Measurements from ENCODE around the gene WDR93. TPM values are rescaled to one million over a fixed set of nuclear protein-coding genes. Genes with fewer than 3 reads are reported as not detected.

The WDR93 gene
- total RNA-seq, 4 donors from 2014 or later = 0.21 to 0.39 TPM; not detected in 2

DNA sequence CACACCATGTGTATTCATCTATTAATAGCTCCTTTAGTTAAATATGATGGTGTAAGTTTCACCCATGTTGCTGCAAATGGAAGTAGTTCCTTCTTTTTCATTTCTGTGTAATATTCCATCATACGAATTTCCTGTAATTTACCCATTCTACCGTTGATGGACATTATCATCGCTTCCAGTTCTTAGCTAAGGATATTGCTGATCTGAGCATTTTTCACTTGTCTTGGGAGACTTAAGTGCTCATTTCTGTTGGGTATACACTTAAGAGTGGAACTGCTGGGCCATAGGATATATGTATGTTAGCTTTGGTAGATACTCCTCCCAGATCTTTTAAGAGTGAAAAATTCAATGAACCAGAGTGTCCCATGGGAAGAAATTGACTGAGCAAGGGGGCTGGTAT, 22.4 kb upstream of the WDR93 start:
- Histone ChIP-seq H3K4me3 (no peak overlapping the region), H3K4me1 (peaks cover 0 to 35% (median 12%) of the 10 kb centered on the region in 4 donors), H3K36me3 (no peaks in the 10 kb centered on the region), H3K9me3 (no peaks in the 10 kb centered on the region), H3K27ac (no peak overlapping the region), H3K27me3 (no peaks in the 10 kb centered on the region)
- no peak for TF ChIP-seq EP300 (IDR thresholded peaks at IDR 0.05)
- TF ChIP-seq, protein P1, sequence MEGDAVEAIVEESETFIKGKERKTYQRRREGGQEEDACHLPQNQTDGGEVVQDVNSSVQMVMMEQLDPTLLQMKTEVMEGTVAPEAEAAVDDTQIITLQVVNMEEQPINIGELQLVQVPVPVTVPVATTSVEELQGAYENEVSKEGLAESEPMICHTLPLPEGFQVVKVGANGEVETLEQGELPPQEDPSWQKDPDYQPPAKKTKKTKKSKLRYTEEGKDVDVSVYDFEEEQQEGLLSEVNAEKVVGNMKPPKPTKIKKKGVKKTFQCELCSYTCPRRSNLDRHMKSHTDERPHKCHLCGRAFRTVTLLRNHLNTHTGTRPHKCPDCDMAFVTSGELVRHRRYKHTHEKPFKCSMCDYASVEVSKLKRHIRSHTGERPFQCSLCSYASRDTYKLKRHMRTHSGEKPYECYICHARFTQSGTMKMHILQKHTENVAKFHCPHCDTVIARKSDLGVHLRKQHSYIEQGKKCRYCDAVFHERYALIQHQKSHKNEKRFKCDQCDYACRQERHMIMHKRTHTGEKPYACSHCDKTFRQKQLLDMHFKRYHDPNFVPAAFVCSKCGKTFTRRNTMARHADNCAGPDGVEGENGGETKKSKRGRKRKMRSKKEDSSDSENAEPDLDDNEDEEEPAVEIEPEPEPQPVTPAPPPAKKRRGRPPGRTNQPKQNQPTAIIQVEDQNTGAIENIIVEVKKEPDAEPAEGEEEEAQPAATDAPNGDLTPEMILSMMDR (IDR thresholded peaks at IDR 0.05) = no peak
- no peak for TF ChIP-seq POLR2A (IDR thresholded peaks at IDR 0.05)
- 91 to 96% methylated on average over 3 of the region's 3 CpGs for WGBS, 2 donors
- no peak for DNase-seq (ENCODE audit: low spot score in 2 of 2)

DNA sequence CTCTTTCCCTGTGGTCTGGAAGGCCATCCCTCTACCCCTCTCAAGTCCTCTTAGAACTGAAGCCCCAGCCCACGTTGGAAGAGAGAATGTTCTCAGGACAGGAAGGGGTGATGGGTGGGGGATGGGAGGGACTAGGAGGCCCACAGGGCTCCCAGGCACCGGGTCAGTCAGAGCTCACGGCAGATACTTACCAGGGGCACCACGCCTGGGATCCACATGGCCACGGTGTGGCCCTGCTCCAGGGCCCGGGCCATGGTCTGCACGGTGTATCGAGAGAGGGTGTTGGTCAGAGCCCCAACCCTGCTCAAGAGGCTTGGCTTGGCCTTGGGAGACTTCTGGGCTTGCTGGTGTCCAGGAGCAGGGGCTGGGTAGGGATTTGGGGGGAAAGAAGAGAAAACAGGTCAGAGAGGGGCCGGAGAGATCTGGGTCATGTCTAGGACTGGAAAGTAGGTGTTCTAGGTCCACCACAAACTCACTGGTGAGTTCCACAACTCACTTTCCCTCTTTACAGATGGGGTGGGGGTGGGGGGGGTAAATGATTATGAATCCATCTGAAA, 21.2 kb upstream of the WDR93 start:
- no peak for DNase-seq (ENCODE audit: low spot score in 2 of 2)
- Histone ChIP-seq H3K27ac (no peak overlapping the region), H3K36me3 (no peaks in the 10 kb centered on the region), H3K4me1 (peaks cover 0 to 32% (median 12%) of the 10 kb centered on the region in 4 donors), H3K9me3 (no peaks in the 10 kb centered on the region), H3K27me3 (no peaks in the 10 kb centered on the region), H3K4me3 (no peak overlapping the region)
- 72 to 89% methylated on average over 8 to 9 of the region's 9 CpGs for WGBS, 2 donors
- no peak for TF ChIP-seq POLR2A (IDR thresholded peaks at IDR 0.05)
- no peak for TF ChIP-seq EP300 (IDR thresholded peaks at IDR 0.05)
- TF ChIP-seq, protein P1 (IDR thresholded peaks at IDR 0.05) = no peak

DNA sequence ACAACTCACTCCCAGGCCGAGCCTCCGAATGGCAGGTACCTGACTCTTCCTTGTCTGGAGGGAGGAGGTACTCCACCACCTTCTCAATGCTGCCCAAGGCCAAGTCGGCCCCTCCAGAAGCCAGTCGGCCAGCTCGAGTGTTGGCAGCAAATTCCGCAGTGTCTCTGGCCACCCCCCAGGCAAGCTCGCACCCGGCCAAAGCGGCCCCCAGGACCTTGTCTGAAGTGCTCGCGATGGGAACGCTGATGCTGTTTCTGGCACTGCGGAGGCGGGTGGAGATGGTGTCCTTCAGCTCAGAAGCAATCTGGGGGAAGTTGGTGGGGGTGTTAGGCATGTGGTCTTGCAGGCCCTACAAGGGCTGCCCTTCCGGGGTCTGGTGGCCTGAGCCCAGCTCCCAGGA, 20.7 kb upstream of the WDR93 start:
- 93 to 95% methylated on average over 13 to 15 of the region's 15 CpGs for WGBS, 2 donors
- TF ChIP-seq, protein P1 (IDR thresholded peaks at IDR 0.05) = no peak
- TF ChIP-seq POLR2A (IDR thresholded peaks at IDR 0.05) (no peak), EP300 (IDR thresholded peaks at IDR 0.05) (no peak)
- no peak overlapping the region for H3K27ac ChIP-seq
- peaks cover 0 to 26% (median 10%) of the 10 kb centered on the region in 4 donors for H3K4me1 ChIP-seq
- no peaks in the 10 kb centered on the region for H3K9me3 ChIP-seq
- no peak overlapping the region for H3K4me3 ChIP-seq
- H3K36me3 ChIP-seq = no peaks in the 10 kb centered on the region
- DNase-seq (ENCODE audit: low spot score in 2 of 2) = no peak
- H3K27me3 ChIP-seq = no peaks in the 10 kb centered on the region

DNA sequence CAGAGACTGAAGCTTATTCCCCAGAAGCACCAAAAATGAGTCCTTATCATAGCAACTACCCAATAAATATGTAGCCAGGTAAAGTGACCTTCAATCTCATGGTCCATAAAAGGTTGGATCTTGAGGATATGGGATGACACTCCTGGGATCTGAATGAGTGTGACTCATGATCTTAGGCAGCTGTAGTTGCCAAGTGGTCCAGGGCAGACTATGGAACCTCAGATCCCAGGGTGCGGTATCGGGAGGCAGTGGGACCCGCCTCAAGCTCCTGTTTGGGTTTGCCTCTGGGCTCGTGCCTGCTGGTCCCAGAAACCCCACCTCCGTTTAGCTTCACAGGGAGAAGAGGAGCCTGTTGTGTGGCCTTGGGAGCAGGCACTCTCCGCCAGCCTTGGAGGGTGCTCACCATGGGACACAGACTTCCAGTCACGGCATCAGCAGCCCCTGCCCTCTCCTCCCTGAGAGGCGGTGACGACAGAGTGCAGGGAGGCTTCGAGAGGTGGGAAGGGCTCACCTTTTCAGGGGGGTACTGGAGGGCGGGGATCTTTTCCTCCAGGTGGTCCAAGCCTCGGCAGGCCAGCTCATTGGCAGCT, 19.5 kb upstream of the WDR93 start:
- Histone ChIP-seq H3K4me1 (peaks cover 0 to 18% (median 1%) of the 10 kb centered on the region in 4 donors), H3K4me3 (no peak overlapping the region), H3K27ac (peak overlapping the region in 1 of 4 donors; percentile 15), H3K36me3 (no peaks in the 10 kb centered on the region), H3K9me3 (no peaks in the 10 kb centered on the region), H3K27me3 (no peaks in the 10 kb centered on the region)
- no peak for TF ChIP-seq POLR2A (IDR thresholded peaks at IDR 0.05)
- TF ChIP-seq, protein P1 (IDR thresholded peaks at IDR 0.05) = no peak
- no peak for TF ChIP-seq EP300 (IDR thresholded peaks at IDR 0.05)
- DNase-seq (ENCODE audit: low spot score in 2 of 2) = no peak
- 78 to 80% methylated on average over 11 to 12 of the region's 12 CpGs for WGBS, 2 donors

DNA sequence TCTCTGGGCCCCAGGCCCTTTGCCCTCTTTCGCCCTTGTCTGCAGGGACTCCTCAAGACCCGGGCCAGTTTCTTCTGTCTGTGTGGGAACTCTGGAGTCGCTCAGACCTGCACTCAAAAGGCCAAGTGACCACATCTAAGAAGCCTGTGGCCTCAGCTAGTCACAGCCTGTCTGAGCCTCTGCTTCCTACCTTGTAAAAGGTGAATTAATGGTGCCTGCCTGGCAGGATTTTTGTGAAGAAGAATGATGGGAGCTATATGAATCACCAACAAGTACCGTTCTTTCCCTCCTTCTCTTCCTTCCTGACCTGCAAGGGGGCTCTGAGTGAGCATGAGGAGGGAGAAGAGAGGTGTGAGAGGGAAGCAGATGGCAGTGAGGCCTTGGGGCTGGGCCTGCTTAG, 18.9 kb upstream of the WDR93 start:
- H3K27ac ChIP-seq = peak overlapping the region in 2 of 4 donors; percentile 5 to 15
- no peak for DNase-seq (ENCODE audit: low spot score in 2 of 2)
- TF ChIP-seq EP300 (IDR thresholded peaks at IDR 0.05) = no peak
- TF ChIP-seq, protein P1 (IDR thresholded peaks at IDR 0.05) = no peak
- TF ChIP-seq POLR2A (IDR thresholded peaks at IDR 0.05) = no peak
- H3K4me1 ChIP-seq = peaks cover 0 to 13% (median 0%) of the 10 kb centered on the region in 4 donors
- no peaks in the 10 kb centered on the region for H3K27me3 ChIP-seq
- 51 to 57% methylated on average over 4 of the region's 4 CpGs for WGBS, 2 donors
- H3K36me3 ChIP-seq = no peaks in the 10 kb centered on the region
- H3K9me3 ChIP-seq = no peaks in the 10 kb centered on the region
- H3K4me3 ChIP-seq = no peak overlapping the region
